HG03025 (cell line): ENCODE results near the gene SF1.

Experiments used
- ATAC-seq: cut with Tn5 transposase; IDR thresholded peaks from one replicate; pipeline ENCODE4 v1.9.1; 2021; ENCODE audit warnings: mild to moderate bottlenecking, moderate library complexity; ENCODE audit not compliant: unreplicated experiment, low FRiP score

Gene SF1

DNA sequence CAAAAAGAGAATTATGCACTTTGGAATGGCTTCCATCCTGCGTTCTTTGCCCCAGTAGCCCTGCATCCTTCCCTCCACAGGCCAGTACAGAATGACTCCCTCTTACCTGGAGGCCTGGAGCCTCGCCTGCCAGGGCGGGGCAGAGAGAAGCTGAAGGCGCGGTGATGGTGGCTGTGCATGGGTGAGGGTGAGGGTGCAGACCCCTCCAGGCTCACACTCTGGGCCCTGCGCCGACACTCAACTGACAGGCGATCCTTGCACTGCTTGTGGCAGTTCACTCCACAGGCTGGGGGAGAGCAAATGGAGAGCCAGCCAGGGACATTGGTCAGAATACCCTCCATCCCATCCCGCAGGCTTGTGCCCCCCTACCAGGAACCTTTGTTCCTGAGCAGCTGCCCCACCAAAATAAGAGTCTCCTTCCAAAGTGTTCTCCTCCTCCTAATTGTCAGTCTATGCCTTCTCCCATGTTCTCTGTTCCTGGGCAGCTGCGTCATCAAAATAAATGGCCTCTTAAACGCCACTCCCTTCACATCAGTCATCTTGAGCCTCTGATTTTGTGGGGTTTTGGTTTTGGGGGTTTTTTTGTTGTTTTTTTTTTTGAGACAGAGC lies 49.5 kb downstream of the SF1 start:
- ATAC-seq: no peak

DNA sequence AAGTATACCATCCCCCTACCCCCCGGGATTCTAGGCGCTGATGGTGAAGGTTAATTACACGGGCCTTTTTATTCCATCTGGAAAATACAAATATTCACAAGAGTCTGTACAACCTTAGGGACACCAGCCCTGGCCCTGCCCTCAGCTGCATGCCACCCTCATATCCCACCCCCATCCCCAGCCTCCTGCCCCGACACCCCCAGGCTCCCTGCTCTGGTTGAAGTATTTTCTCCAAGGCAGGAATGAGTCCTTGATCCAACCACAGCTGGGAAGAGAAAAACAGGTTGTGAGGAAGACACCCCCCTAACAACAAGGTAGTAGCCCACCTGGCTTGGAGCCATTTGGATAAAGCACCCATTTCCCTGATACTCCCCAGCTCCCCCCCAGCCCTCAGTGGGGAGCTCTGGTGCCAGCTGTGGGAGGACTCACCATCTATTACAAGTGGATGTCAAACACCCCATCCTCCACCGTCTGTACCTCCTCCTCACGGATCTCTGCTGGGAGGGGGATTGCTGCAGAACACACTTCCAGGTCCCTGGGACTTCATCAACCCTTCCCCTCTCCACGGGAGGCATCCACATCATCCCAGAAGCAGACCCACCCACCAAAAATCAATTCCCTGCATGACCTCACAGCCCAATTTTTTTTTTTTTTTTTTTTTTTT lies 51.3 kb downstream of the SF1 start:
- ATAC-seq: no peak

DNA sequence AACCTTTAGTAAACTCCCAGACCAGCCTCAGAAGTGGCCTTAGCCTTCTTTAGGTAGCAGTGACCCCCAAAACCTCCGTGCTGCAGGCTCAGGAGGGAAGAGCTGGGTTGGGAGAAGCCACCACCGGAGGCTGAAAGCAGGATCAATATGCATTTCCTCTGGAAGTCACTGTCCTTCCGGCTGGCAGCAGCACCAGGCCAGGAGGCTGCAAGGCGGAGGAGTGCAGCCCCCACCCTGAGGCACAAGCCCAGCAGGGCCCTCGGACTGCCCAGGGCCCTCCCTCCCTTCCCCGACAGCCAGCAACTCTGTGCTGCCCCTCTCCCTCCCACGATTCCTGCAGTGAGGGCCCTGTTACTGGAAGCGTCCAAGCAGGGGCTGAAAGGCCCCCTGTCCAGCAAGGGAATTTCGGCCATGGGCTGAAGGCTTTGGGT lies 52.1 kb downstream of the SF1 start:
- no peak for ATAC-seq

DNA sequence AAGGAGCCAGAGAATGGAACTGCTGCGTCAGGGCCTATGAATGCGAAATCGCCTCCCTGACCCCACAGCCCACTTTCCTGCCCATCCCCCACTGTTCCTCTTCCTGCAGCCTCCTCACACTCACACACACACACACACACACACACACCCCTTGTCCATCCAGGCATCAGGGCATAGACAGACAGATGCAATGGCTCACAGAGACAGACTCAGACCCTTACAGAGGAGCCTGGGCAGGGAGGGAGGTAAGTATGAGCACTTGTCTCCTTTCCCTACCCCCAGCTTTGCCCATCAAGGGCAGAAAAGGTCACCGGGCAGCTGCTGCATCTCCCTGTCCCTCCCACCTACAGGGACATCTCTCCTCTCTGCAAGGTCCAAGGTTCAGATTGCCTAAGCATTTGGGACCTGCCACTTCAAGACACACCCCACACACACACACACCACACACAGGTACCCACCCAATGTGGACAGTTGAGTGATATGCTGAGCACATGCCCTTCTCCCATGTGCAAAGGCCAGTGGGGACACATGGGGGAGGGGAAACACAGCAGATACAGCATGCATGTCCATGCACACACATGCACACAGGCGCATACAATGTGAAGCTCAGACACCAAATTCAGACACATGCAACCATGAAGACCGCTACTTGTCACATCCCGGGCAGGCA lies 53.3 kb downstream of the SF1 start:
- no peak for ATAC-seq

DNA sequence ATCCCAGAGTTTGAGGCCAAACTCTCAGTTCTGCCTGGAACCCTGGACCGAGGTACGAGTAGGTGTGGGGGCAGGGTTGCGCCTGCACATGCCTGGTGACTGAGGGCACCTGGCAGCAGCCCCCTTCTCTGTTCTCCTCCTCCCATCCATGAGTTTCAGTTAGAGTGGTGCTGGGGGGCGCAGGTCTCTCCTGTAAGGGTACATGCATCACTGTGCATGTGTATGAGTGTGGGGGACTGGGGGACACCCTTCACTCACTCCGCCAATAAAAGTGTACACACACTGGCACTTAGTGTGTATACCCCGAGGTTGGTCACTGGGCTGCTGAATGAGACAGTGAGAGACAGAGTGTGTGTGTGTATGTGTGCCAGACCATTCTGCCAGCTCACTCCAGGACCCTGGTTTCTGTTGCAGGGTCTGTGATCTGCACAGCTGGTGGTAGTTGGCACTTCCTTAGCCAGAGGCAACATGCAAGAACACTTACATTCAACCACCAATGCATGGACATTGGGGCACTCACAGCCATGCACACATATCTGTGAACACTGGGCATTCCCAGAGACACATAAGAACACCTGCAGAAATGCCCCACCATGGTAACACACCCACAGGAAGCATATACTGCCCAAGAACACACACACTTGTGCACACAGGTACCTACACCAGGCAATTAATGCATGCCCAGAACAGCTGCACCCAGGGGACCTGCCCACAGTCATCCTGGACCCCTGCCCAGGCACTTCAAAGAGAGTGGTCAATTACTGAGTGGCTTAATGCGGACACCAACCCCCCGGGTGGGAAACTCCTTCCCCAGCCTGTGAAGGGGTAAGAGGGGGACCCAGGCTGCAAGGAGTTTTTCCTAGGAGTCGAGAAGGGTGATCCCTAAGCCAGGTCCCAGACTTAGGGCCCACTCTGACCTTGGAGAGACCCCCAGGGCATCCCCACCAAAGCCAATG lies 54.2 kb downstream of the SF1 start:
- ATAC-seq: no peak

DNA sequence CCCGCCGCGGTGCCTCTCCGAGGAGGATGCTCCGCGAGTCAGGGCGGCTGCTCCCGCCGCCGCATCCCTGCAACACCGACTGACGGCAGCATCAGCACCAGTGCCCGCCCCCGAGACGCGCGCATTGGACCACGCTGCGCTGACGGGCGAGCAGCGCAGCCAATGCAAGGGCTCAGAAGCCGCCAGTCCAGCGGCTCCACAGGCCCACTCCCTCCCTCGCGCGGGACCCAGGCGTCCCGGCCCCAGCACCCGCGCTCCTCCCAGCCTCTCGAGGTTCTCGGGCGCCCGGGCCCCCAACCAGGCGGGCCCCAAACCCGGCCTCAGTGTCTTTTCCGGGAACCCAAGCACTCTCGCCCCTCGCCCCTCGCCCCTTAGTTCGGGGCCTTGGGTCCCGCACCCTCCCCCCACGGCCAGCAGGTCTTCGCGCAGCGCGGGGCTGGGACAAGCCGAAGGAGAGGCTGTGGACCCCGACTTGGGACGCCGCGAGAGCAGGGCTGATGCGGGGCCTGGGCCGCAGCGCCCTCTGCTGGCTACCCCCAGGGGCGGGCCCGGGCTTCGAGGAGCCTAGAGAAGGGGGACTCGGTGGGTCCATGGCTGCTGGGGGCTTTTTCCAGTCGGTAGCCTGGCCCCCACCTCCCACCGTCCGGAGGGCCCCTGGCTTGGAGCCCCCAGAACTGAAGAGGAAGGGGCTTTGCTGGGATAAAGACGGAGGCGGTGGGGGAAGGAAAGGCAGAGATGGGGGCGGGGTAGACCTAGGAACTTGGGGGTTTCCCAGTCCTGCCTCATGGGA lies 55.0 kb downstream of the SF1 start, which contains the start of gene NRXN2:
Gene NRXN2, minus strand, starts transcription at position 81 of the 790 bp plus-strand sequence. CDS start 9,498 bp downstream, outside the sequence.
- ATAC-seq: peak; percentile 57

DNA sequence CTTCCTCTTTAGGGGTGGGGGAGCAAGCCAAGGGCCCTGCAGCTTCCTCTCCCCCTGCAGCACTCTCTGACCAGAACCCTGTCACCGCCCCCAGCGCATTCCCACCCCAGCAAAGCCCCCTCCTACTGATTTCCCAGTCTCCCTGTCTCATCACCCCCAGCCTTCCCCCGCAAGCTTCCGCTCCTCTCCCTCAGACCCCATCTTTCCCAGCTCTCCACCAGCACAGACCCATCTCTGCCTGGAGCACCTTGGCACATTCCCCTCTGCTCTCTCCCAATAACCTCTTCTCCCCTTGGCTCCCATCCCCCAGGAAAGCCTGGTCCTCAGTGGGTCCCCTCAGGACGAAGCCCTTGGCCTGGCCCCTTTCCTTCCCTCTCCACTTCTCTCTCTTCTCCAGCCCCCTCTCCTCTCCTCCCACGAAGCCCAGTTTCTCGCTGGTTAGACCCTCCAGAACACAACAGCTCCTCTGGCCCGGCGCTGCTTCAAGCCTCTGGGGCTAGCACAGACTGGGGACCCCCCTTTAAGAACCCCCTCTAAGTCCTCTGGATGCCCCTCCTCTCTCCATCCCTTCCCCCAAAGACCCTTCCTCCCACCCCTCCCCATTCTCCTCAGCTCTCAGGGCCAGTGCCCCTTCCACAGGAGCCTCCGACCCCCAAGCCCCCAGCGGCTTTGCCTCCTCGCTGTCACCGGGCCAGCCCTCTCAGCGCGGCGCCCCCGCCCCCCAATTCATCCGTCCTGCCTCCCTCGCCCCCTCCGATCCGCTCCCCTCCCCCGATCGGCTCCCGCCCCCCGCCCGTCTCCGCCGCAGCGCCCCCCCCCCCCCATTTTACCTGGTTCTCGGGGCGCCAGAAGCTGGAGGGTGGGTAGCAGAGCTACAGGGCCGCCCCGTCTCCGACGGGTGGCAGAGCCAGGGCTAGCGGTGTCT lies 55.9 kb downstream of the SF1 start:
- ATAC-seq: no peak

DNA sequence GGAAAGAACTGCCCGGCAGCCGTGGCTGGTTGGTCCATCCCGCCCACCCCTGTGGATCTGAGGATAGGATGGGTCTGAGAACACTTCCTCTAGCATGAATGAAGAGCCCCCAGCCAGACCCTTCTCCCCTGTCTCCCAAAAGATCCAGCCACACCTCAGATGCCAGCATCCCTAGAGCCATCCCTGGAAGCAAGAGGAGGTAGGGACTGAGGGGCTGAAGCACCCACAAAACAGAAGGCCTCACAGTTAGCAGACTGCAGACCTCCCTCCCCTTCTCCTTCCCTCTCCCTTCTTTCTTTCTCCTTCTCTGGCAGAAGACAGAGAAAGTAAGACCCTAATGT lies 57.0 kb downstream of the SF1 start:
- no peak for ATAC-seq

DNA sequence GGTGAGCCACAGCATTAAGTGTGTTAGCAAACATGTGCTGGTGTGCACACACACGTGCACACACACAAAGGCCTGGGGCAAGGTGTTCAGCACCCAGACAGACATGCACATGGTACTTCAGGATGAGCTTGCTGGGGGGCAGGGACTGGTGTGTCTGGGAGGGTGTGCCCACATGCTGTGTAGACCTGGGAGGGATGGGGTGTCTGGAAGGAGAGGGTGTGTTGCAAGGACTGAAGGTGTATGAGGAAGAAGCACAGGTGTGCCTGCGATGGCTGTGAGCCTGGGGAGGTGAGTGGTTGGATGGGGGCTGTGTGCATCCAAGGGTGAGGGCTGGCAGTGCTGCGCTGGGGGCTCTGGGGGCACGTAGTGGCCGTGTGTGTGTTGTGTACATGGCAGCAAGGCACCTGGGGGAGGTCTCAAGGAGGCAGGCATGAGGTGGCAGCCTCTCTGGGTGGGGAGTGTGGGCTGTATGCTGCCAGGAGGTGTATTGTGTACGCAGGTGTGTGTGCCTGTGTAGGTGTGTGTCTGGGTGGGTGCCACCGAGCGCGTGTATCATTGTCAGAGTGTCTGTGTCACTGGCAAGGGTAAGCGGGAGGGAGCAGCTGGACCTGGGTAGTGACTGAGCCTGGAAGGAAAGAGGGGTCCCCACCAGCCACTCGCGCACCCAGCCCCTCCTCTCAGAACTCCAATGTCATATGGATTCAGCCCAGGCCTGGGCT lies 57.5 kb downstream of the SF1 start:
- no peak for ATAC-seq

DNA sequence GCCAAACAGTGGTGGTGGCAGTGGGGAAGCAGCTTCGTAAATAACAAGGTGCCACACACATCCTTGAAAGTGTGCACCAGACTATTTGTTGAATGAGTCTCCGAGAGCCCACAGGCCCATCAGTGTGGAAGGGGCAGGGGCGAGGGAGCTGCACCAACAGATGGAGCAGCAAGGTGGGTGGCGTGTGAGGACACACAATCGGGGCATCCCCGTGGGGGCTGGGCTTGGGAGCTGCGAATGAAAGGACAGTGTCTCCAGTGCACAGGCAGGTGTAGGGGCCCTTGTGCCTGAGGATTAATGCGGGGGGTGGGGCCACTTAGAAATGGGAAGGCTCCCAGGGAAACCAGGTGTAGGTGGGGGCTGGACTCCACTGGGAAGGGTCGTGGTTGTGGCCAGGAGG lies 58.2 kb downstream of the SF1 start:
- no peak for ATAC-seq

DNA sequence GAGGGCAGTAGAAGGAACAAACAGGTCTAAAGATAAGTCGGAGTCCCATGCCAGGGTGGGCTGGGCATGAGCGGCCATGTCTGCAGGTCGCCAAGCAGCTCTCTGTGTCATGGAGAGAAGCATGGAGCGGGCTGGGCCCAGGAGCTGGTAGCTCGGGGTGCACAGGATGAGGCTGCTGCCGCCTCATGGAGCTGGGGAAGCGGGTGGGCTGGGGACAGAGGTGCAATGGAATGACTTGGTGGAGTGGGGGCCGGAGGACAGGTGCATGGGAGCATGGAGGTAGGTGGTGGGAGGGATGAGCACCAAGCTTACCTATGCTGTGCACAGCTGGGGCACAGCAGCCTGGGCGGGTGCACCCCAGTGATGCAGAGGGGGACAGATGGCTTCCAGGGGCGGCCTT lies 58.9 kb downstream of the SF1 start:
- ATAC-seq: no peak

DNA sequence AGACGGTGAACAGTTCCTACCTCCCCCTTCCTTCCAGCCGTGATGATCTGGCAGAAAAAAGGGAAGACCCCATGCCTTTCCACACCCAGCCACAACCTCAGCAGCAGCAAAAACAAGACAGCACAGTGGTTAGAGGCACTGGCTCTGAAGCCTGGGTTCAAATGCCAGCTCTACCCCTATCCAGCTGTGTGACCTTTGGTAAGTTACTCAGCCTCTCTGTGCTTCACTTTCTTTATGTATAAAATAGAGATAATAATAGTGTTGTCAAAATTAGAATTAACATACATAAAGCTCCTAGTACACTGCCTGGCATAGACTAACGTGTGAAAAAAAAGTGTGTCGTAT lies 59.6 kb downstream of the SF1 start:
- no peak for ATAC-seq

DNA sequence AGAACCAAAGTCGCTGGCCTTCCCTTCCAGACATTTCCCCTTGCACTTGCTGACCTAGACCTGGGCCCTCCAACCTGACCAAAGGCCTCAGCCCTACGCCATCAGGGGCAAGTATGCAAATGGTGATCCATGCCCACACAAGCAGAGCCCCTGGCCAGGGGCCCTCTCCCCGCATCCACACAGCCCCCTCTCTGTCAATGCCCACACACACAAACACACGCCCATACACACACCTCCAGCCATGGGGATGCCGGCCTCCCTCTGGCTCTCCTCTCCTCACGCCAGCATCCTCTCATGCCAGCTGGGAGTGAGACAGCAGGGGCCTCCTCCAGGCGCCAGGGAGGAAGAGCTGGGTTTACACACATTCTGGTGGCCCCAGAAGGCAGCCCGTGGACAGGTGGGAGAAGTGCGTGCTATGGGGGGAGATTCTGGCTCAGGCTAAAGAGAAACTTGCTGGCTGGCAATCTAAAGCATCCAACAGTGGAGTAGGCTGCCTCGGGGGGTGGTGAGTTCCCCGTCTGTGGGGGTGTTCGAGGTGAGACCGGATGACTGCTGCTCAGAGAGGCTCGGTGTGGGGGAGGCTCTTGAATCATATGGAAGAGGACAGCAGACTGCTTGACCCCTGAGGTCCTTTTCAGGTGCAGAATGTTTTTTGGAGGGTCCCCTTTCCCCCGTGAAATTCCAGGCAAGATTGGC lies 60.1 kb downstream of the SF1 start:
- ATAC-seq: no peak

DNA sequence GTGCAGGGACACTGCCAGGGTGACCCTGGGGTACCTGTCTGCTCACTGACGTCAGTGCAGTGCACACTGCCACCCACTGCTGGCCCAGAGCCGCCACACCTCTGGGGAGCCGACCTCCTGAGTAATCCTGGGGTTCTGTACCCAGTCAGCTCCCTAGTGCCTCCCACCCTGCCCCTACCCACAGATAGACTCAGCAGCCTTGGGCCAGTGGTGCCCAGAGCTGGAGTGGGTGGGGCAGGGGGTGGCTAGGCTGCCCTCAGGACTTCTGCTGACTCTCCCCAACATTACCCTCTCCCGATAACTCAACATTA lies 61.1 kb downstream of the SF1 start:
- no peak for ATAC-seq

DNA sequence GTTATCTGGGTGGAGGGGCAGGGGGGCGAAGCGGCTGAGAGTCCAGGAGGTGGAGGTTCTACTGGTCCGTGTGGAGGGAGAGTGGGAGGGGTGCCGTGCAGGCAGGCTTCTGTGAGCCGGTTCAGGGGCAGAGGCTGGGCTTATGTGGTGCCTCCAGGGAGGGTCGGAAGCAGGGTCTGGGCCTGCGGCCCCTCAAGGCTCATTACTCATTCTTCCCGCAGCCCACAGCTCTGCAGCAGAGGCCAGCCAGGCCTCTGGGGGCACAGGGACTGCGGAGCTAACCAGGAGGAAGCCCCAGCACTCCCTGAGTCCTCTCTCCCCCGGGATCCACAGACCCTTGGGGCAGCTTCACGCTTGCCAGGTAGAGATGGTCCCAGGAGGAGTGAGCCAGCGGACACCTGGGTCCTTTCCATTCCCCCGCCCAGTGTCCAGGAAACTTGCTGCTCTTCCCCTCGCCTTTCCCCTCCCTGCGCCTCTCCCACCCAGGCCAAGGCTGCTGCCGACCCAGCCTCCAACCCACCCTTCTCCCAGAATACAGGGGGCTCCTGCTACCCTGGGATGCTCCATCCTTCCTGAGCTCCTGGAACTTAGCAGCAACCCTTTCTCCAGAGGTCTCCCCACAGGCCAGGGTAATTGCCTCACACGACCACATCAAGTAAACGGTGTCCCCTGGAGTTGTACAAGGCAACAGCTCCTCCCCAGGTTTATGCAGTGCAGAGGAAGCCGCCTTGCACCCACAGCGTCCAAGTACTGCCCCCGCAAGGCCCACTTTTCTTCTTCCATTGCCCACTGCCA lies 61.7 kb downstream of the SF1 start:
- no peak for ATAC-seq

DNA sequence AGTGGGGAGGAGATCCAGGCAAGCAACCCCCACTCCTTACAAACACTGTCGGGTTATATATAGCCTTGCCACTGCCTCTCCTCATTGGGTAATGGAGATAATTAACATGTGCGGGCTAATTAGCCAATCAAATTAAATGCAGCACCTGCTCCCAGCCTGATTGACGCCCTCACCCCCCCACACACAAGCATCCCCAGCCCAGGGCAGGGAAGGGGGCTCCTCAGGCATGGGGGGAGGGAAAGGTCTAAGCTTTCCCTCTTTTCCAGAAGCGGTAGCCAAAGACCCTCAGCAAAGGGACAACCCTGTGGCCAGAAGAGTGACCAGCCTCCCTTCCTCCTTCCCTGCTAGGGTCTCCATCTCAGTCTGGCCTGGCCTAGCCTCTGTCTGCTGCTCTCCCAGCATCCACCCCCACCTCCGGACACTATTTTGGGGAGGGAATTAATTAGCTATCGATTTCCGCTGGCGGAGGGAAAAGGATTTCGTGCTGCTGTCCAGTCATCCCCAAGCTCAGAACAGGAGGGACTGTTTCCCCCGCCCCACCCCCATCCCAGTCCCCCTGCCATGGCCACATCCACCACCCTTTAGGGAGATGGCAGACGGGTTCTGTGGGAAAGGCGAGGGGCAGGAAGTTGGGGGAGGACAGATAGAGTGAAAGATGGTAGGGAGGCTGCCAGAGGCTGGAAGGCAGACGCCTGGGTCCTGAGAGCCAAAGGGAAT lies 62.4 kb downstream of the SF1 start:
- ATAC-seq: no peak

DNA sequence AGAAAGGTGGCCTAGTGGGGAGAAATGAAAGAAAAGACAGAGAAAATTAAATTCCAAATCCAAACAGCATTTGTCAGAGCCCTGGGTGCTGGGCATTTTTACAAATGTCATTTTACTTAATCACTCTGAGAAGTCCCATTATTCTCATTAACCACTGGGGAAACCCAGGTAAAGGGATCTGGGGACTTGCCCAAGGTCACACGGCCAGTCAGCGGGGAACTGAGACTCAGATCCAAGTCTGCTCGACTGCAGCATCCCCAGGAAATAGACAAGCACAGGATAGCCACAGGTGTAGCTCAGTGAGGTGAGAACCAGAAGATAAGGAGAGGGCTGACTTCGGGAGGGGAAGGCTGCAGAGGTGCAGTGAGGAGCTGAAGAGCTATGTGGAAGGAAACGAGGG lies 63.2 kb downstream of the SF1 start:
- ATAC-seq: no peak
